HT-29 (cell line): ENCODE results near the gene TMC7. TPM values are rescaled to one million over a fixed set of nuclear protein-coding genes. Genes with fewer than 3 reads are reported as not detected.

ENCODE experiments used
- small RNA-seq: library from RNA; depleted of rRNA; stranded (forward); fragments of <200 nt; gene quantifications from one replicate; pipeline ENCODE3, GENCODE V24; 2014
- total RNA-seq: library from RNA; depleted of rRNA; stranded (reverse); fragments of >200 nt; shearing (Covaris generic); gene quantifications from 2 replicates; pipeline ENCODE4 v1.2.3, GENCODE V29; 2014; rRNA removed

Gene TMC7
- total RNA-seq, 1 experiment from 2014 or later, result 3.4 TPM

Small RNA genes within 50 kb of the gene (small RNA-seq; reads per million reads assigned to genes)
- gene RNU6-1340P, result not detected

Other genes with a start within 250 kb of the TMC7 start
- gene RPS15A, start 193.6 kb upstream of the TMC7 start, total RNA-seq, result 1,332 and 1,417 TPM in 2 replicates
- gene ARL6IP1, start 182.4 kb upstream of the TMC7 start, total RNA-seq, result 208 and 221 TPM in 2 replicates
- 28.7 and 36.2 TPM in 2 replicates for gene SMG1, start 57.5 kb upstream of the TMC7 start, total RNA-seq
- 34.5 and 36.6 TPM in 2 replicates for gene COQ7, start 83.7 kb downstream of the TMC7 start, total RNA-seq
- 17.7 and 19.5 TPM in 2 replicates for gene ITPRIPL2, start 130.0 kb downstream of the TMC7 start, total RNA-seq
- gene SYT17, start 184.3 kb downstream of the TMC7 start, total RNA-seq, result 0.38 and 0.57 TPM in 2 replicates